Immature natural killer cell (primary cell): ENCODE data around the gene CDK5R1. TPM values are rescaled to one million over a fixed set of nuclear protein-coding genes. Genes with fewer than 3 reads are reported as not detected.

Experiments used
- DNase-seq, 3 donors: peaks; one replicate each; pipeline ENCODE4 v3.0.0; 2022; ENCODE audit warnings: mixed read lengths in 1 of 3
- H3K27ac Mint-ChIP-seq, 6 donors: one replicate each; pipeline ENCODE4 v1.8.0; 2020; ENCODE audit warnings: mixed read lengths in 6 of 6, mild to moderate bottlenecking in 5 of 6, inconsistent platforms in 4 of 6, moderate library complexity in 3 of 6
- H3K27me3 Mint-ChIP-seq, 3 donors: one replicate each; pipeline ENCODE4 v1.8.0; 2020 to 2021; ENCODE audit warnings: low read depth in 3 of 3, mild to moderate bottlenecking in 3 of 3, mixed read lengths in 3 of 3, moderate library complexity in 3 of 3, inconsistent platforms in 1 of 3
- H3K36me3 Mint-ChIP-seq, 3 donors: one replicate each; pipeline ENCODE4 v1.8.0; 2020; ENCODE audit warnings: mixed read lengths in 3 of 3, inconsistent platforms in 2 of 3, mild to moderate bottlenecking in 2 of 3
- H3K4me1 Mint-ChIP-seq, 2 donors: one replicate each; pipeline ENCODE4 v1.8.0; 2020; ENCODE audit warnings: inconsistent platforms in 2 of 2, mild to moderate bottlenecking in 2 of 2, mixed read lengths in 2 of 2, moderate library complexity in 1 of 2
- H3K4me3 Mint-ChIP-seq, 5 donors: one replicate each; pipeline ENCODE4 v1.8.0; 2020; ENCODE audit warnings: mild to moderate bottlenecking in 5 of 5, mixed read lengths in 5 of 5, inconsistent platforms in 3 of 5, moderate library complexity in 3 of 5
- H3K9me3 Mint-ChIP-seq, 6 donors: one replicate each; pipeline ENCODE4 v1.8.0; 2020; ENCODE audit warnings: mild to moderate bottlenecking in 6 of 6, mixed read lengths in 6 of 6, inconsistent platforms in 4 of 6, moderate library complexity in 3 of 6
- polyA plus RNA-seq, 3 donors: library from polyadenylated mRNA; unstranded; fragments of 300-500 nt; fragmentation: Illumina TruSeq; gene quantifications; one replicate each; pipeline ENCODE4 v1.2.3, GENCODE V29; 2021

Gene CDK5R1
- polyA plus RNA-seq, 3 donors from 2014 or later: 0.37 to 5.8 (median 2.3) TPM

GRCh38 chr17:32502013-32502412, 15.2 kb downstream of the CDK5R1 start:
- Mint-ChIP-seq H3K27ac (peak overlapping the region; percentile 96 to 99 (median 98)), H3K4me3 (peak overlapping the region; percentile 51 to 76 (median 69)), H3K36me3 (peaks cover 0 to 4% (median 0%) of the 10 kb centered on the region in 3 donors), H3K4me1 (peaks cover 61 to 62% of the 10 kb centered on the region in 2 donors), H3K9me3 (no peaks in the 10 kb centered on the region), H3K27me3 (peaks cover 2 to 5% (median 2%) of the 10 kb centered on the region in 3 donors)
- DNase-seq: no peak

DNA sequence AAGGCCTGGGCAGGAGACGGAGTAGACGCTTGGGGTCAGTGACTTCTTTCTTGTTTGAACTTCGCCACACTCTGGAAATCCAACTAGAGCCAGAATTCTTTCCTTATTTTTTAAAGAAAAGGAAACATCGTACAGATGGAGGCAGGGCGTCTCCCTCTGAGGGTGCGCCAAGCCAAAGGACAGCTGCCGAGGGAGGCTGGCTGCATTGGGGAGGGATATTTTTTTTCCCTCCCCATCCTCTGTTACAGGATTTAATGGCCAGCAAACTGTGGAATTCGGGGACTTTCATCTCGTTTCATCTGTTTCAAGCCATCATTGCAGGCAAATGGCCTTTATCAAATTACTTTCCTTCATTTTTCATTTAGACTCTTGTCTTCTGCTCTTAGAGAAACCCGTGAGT, 15.9 kb downstream of the CDK5R1 start:
- H3K4me3 Mint-ChIP-seq: peak overlapping the region; percentile 70 to 81 (median 76)
- peaks cover 68% of the 10 kb centered on the region in 2 donors for H3K4me1 Mint-ChIP-seq
- H3K27ac Mint-ChIP-seq: peak overlapping the region; percentile 96 to 99 (median 98)
- peaks cover 0 to 5% (median 2%) of the 10 kb centered on the region in 3 donors for H3K27me3 Mint-ChIP-seq
- DNase-seq: no peak
- peaks cover 0 to 4% (median 0%) of the 10 kb centered on the region in 3 donors for H3K36me3 Mint-ChIP-seq
- H3K9me3 Mint-ChIP-seq: no peaks in the 10 kb centered on the region

GRCh38 chr17:32503251-32504165, 16.7 kb downstream of the CDK5R1 start:
- H3K4me3 Mint-ChIP-seq: peak overlapping the region; percentile 70 to 81 (median 76)
- H3K36me3 Mint-ChIP-seq: peaks cover 0 to 4% (median 0%) of the 10 kb centered on the region in 3 donors
- DNase-seq: peak; percentile 64 to 72 (median 71)
- H3K27me3 Mint-ChIP-seq: peaks cover 0 to 5% (median 2%) of the 10 kb centered on the region in 3 donors
- no peaks in the 10 kb centered on the region for H3K9me3 Mint-ChIP-seq
- H3K4me1 Mint-ChIP-seq: peaks cover 72 to 76% of the 10 kb centered on the region in 2 donors
- peak overlapping the region; percentile 96 to 99 (median 98) for H3K27ac Mint-ChIP-seq

- Mint-ChIP-seq H3K4me3 (peak overlapping the region; percentile 70 to 81 (median 76)), H3K4me1 (peaks cover 81 to 85% of the 10 kb centered on the region in 2 donors), H3K27ac (peak overlapping the region; percentile 96 to 99 (median 98)), H3K36me3 (peaks cover 0 to 4% (median 0%) of the 10 kb centered on the region in 3 donors), H3K27me3 (peaks cover 0 to 5% (median 2%) of the 10 kb centered on the region in 3 donors), H3K9me3 (no peaks in the 10 kb centered on the region)
- DNase-seq: no peak
Observed at GRCh38 chr17:32504166-32504990, 17.6 kb downstream of the CDK5R1 start.

- peaks cover 0 to 5% (median 2%) of the 10 kb centered on the region in 3 donors for H3K27me3 Mint-ChIP-seq
- H3K27ac Mint-ChIP-seq: peak overlapping the region in 3 of 6 donors; percentile 13 to 55 (median 39)
- H3K9me3 Mint-ChIP-seq: no peaks in the 10 kb centered on the region
- H3K36me3 Mint-ChIP-seq: peaks cover 0 to 8% (median 5%) of the 10 kb centered on the region in 3 donors
- peaks cover 77 to 80% of the 10 kb centered on the region in 2 donors for H3K4me1 Mint-ChIP-seq
- no peak for DNase-seq
- H3K4me3 Mint-ChIP-seq: peak overlapping the region in 1 of 5 donors; percentile 24
Observed at GRCh38 chr17:32508926-32509325, 22.1 kb downstream of the CDK5R1 start.

DNA sequence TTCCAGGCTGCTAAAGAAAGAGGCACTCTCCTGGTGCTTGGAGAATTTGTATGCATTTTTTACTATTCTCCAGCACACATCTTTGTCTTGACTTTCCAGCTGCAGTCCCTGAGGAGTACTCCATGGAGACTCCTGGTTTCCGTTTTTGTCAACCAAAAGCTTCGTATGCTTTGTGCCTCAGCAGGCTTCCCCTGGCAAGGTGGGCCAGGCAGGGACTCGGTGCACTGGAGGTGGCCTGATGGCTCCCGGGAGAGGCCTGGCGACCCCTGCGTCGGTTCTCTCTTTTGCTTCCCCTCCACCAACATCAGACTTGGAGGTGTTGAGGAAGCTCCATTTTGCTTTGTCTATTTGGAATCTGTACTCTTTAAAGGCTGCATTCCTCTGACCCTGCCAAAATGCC, 23.7 kb downstream of the CDK5R1 start:
- peaks cover 0 to 8% (median 5%) of the 10 kb centered on the region in 3 donors for H3K36me3 Mint-ChIP-seq
- no peaks in the 10 kb centered on the region for H3K9me3 Mint-ChIP-seq
- H3K27me3 Mint-ChIP-seq: peaks cover 0 to 5% (median 2%) of the 10 kb centered on the region in 3 donors
- no peak for DNase-seq
- H3K4me1 Mint-ChIP-seq: peaks cover 66 to 72% of the 10 kb centered on the region in 2 donors
- peak overlapping the region in 2 of 6 donors; percentile 24 to 73 for H3K27ac Mint-ChIP-seq
- H3K4me3 Mint-ChIP-seq: no peak overlapping the region

GRCh38 chr17:32512328-32512727, 25.5 kb downstream of the CDK5R1 start:
- Mint-ChIP-seq H3K4me3 (no peak overlapping the region), H3K36me3 (peaks cover 0 to 8% (median 5%) of the 10 kb centered on the region in 3 donors), H3K27ac (no peak overlapping the region), H3K27me3 (peaks cover 0 to 3% (median 2%) of the 10 kb centered on the region in 3 donors), H3K9me3 (no peaks in the 10 kb centered on the region), H3K4me1 (peaks cover 66 to 72% of the 10 kb centered on the region in 2 donors)
- no peak for DNase-seq

DNA sequence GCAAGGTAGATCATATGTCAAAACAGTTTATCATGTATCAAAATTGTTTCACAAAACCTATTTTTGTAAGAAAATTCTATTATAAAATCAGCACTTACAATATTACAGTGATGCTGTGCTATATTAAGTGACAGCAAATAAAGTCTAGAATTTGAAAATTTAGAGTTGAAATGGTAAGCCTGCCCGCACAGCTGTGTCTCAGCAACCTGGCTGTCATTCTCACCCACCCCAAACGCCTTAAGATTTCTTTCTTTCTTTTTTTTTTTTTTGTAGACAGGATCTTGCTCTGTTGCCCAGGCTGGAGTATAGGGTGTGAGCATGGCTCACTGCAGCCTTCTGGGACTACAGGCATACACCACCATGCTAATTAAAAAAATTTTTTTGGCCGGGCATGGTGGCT, 26.8 kb downstream of the CDK5R1 start:
- no peak for DNase-seq
- Mint-ChIP-seq H3K4me1 (peaks cover 69 to 72% of the 10 kb centered on the region in 2 donors), H3K36me3 (peaks cover 0 to 8% (median 5%) of the 10 kb centered on the region in 3 donors), H3K27me3 (peaks cover 1 to 4% (median 4%) of the 10 kb centered on the region in 3 donors), H3K9me3 (no peaks in the 10 kb centered on the region), H3K4me3 (no peak overlapping the region), H3K27ac (no peak overlapping the region)

GRCh38 chr17:32514606-32515005, 27.8 kb downstream of the CDK5R1 start:
- H3K9me3 Mint-ChIP-seq: no peaks in the 10 kb centered on the region
- peaks cover 71% of the 10 kb centered on the region in 2 donors for H3K4me1 Mint-ChIP-seq
- DNase-seq: no peak
- H3K36me3 Mint-ChIP-seq: peaks cover 0 to 8% (median 5%) of the 10 kb centered on the region in 3 donors
- H3K27me3 Mint-ChIP-seq: peaks cover 1 to 11% (median 7%) of the 10 kb centered on the region in 3 donors
- H3K4me3 Mint-ChIP-seq: no peak overlapping the region
- H3K27ac Mint-ChIP-seq: peak overlapping the region in 1 of 6 donors; percentile 55

DNA sequence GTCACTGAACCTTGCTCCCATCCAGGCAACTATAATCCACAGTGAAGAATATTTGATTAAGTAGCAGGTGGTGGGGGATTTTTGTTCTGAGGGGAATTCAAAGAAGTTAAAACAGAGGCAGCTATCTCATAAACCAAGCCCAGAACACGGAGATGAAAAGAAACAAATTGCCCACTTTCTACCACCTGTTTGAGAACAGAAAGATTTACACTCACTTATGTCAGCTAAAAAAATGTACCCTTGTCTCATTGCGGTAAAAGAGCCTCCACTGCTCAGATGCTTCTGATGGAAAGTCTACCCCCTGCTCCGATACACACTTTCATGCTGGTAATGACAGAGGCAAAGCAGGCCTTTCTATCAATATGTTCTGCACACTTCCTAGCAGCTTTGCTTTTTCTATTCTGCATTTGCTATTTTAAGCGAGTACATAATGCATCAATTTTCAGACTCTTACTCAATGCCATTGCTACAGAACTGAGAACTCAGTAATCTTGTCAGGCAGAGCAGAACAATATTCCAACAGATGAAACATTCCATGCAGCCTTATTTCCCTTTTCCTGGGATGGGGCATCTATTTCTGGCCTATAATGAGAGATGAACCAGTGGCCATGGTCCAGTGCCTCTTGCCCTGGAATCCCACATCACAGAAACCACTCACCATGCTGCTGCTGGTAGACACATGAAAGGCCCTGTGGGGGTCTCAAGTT, 29.0 kb downstream of the CDK5R1 start:
- no peak for DNase-seq
- Mint-ChIP-seq H3K27me3 (peaks cover 1 to 18% (median 16%) of the 10 kb centered on the region in 3 donors), H3K4me1 (peaks cover 76 to 78% of the 10 kb centered on the region in 2 donors), H3K9me3 (no peaks in the 10 kb centered on the region), H3K4me3 (peak overlapping the region in 2 of 5 donors; percentile 23 to 72), H3K36me3 (peaks cover 0 to 8% (median 5%) of the 10 kb centered on the region in 3 donors), H3K27ac (peak overlapping the region in 5 of 6 donors; percentile 92 to 96 (median 96))

DNA sequence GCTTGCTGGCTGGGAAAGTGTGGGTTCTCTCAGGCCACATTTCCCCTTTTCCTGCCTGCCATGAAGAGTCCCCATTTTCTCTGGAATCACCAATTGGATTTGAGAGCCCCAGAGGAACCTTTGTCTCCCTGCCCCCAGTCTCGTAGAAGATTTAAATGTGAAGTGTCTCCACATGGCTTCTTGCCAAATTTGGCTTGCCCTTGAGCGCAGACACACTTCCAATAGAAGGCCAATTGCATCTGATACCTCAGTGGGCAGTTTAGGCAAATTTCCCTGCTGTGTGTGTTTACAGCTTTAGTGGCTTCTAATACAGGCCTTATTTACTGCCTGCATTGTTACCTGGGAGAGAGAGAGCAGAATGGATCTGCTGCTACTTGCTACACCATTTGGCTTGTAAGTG, 29.7 kb downstream of the CDK5R1 start:
- H3K9me3 Mint-ChIP-seq: no peaks in the 10 kb centered on the region
- H3K4me3 Mint-ChIP-seq: peak overlapping the region in 4 of 5 donors; percentile 23 to 81 (median 68)

DNA sequence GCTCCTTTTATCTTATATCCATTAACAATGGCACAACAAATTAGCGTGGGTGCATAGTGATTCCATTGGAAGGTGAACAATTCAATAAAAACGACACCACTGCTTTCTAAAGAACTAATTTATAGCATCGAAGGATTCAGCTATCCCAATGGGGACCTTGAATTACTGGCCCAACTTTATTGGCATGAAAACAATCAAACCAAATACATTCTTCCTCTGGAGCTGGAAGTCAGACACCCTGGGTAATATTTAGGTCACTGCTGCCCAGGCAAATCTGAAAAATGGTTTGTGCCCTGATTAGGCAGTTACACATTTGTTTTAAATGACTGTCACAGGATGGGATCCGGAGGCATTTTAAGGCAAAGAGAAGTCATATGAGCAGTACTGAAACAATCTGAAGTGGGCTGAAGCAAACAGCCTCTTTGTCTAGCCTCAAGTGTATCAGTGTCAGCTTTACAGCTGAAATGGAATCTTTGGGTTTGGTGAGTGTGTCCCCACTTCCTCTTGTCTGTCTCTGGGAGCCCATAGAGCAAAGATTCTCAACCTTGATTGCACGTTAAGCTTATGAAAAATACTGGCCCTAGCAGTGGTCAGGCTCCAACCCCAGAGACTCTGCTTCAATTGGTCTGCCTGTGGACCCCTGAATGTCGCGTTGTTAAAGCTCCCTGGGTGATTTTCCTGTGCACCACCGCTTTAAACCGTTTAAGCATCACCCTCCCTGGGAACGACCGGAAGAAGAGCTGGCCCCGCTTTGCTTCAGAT, 30.3 kb downstream of the CDK5R1 start:
- H3K4me3 Mint-ChIP-seq: peak overlapping the region; percentile 63 to 81 (median 74)
- H3K27me3 Mint-ChIP-seq: peaks cover 1 to 18% (median 16%) of the 10 kb centered on the region in 3 donors
- H3K4me1 Mint-ChIP-seq: peaks cover 73 to 74% of the 10 kb centered on the region in 2 donors
- peak overlapping the region; percentile 89 to 96 (median 94) for H3K27ac Mint-ChIP-seq
- H3K9me3 Mint-ChIP-seq: no peaks in the 10 kb centered on the region
- peak in 2 of 3 donors; percentile 48 to 51 for DNase-seq
- H3K36me3 Mint-ChIP-seq: peaks cover 0 to 5% (median 3%) of the 10 kb centered on the region in 3 donors

More for the DNA sequence above, 29.7 kb downstream of the CDK5R1 start:
- H3K27me3 Mint-ChIP-seq: peaks cover 1 to 18% (median 16%) of the 10 kb centered on the region in 3 donors
- peaks cover 76 to 78% of the 10 kb centered on the region in 2 donors for H3K4me1 Mint-ChIP-seq
- no peak for DNase-seq
- H3K27ac Mint-ChIP-seq: peak overlapping the region; percentile 89 to 96 (median 94)
- peaks cover 0 to 6% (median 5%) of the 10 kb centered on the region in 3 donors for H3K36me3 Mint-ChIP-seq
